GM13977 (cell line): Measurements from ENCODE around the gene BHLHE40.

Experiments
- DNase-seq: peaks from one replicate; pipeline ENCODE4 v3.0.0; 2012; ENCODE audit warnings: low spot score
- CTCF ChIP-seq: IDR thresholded peaks from 2 replicates; pipeline ENCODE4 v1.5.1; 2012; ENCODE audit warnings: mild to moderate bottlenecking, control low read depth; ENCODE audit not compliant: insufficient read depth; ENCODE audit errors: extremely low read depth, missing control alignments
- in situ Hi-C: fragments of 300-500 bp; cut with MboI; formaldehyde crosslinking; loops from one replicate; pipeline ENCODE4 v1.12.0; 2022; ENCODE audit warnings: low sequenced_read_pairs, low pct_unique_long_range_greater_than_20kb, mixed read lengths, inconsistent platforms; ENCODE audit not compliant: unreplicated experiment

Gene BHLHE40

DNA sequence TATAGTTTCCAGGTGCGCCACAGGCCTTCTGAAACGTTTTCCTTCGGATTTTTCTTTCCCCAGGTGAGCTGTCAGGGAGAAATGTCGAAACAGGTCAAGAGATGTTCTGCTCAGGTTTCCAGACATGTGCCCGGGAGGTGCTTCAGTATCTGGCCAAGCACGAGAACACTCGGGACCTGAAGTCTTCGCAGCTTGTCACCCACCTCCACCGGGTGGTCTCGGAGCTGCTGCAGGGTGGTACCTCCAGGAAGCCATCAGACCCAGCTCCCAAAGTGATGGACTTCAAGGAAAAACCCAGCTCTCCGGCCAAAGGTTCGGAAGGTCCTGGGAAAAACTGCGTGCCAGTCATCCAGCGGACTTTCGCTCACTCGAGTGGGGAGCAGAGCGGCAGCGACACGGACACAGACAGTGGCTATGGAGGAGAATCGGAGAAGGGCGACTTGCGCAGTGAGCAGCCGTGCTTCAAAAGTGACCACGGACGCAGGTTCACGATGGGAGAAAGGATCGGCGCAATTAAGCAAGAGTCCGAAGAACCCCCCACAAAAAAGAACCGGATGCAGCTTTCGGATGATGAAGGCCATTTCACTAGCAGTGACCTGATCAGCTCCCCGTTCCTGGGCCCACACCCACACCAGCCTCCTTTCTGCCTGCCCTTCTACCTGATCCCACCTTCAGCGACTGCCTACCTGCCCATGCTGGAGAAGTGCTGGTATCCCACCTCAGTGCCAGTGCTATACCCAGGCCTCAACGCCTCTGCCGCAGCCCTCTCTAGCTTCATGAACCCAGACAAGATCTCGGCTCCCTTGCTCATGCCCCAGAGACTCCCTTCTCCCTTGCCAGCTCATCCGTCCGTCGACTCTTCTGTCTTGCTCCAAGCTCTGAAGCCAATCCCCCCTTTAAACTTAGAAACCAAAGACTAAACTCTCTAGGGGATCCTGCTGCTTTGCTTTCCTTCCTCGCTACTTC is 3.8 kb downstream of the BHLHE40 start:
- no peak for DNase-seq
- no peak for TF ChIP-seq CTCF
- in situ Hi-C loops: no loop called here

DNA sequence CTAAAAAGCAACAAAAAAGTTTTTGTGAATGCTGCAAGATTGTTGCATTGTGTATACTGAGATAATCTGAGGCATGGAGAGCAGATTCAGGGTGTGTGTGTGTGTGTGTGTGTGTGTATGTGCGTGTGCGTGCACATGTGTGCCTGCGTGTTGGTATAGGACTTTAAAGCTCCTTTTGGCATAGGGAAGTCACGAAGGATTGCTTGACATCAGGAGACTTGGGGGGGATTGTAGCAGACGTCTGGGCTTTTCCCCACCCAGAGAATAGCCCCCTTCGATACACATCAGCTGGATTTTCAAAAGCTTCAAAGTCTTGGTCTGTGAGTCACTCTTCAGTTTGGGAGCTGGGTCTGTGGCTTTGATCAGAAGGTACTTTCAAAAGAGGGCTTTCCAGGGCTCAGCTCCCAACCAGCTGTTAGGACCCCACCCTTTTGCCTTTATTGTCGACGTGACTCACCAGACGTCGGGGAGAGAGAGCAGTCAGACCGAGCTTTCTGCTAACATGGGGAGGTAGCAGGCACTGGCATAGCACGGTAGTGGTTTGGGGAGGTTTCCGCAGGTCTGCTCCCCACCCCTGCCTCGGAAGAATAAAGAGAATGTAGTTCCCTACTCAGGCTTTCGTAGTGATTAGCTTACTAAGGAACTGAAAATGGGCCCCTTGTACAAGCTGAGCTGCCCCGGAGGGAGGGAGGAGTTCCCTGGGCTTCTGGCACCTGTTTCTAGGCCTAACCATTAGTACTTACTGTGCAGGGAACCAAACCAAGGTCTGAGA is 4.7 kb downstream of the BHLHE40 start:
- in situ Hi-C loops: no loop called here
- TF ChIP-seq CTCF: no peak
- DNase-seq: peak; percentile 71

DNA sequence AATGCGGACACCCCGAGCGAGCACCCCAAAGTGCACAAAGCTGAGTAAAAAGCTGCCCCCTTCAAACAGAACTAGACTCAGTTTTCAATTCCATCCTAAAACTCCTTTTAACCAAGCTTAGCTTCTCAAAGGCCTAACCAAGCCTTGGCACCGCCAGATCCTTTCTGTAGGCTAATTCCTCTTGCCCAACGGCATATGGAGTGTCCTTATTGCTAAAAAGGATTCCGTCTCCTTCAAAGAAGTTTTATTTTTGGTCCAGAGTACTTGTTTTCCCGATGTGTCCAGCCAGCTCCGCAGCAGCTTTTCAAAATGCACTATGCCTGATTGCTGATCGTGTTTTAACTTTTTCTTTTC is 5.3 kb downstream of the BHLHE40 start:
- in situ Hi-C loops: no loop called here
- DNase-seq: no peak
- TF ChIP-seq CTCF: no peak

- in situ Hi-C loops: no loop called here
- DNase-seq: no peak
- TF ChIP-seq CTCF: no peak
These were observed 6.3 kb downstream of the BHLHE40 start for GRCh38 chr3:4985330-4986174.

- DNase-seq: peak; percentile 51
- TF ChIP-seq CTCF: no peak
These were observed 7.0 kb downstream of the BHLHE40 start for GRCh38 chr3:4986175-4986781.

More at GRCh38 chr3:4986175-4986781, 7.0 kb downstream of the BHLHE40 start:
- in situ Hi-C loops: no loop called here
